ENCODE data around the gene WDR74. TPM values are rescaled to one million over a fixed set of nuclear protein-coding genes. Genes with fewer than 3 reads are reported as not detected.
A peak's percentile ranks its signal among the peaks of the same experiment; 100 is the strongest.

The WDR74 gene
- total and polyA plus RNA-seq, 2 of the 13 experiments (the other 11 are each of a cell fraction or from before 2014, with no cell fraction given): 77.0 to 83.3 TPM

- TF ChIP-seq E2F1 (CRISPR knock-in tag; IDR thresholded peaks at IDR 0.05) (peak; percentile 97), RFX5 (IDR thresholded peaks at IDR 0.05; ENCODE audit: low read depth, low read length) (peak; percentile 53), KDM3A (CRISPR knock-in tag; IDR thresholded peaks at IDR 0.05; ENCODE audit: low read depth) (no peak), FOXP1 (IDR thresholded peaks at IDR 0.05) (no peak), FOXP1 (CRISPR knock-in tag; IDR thresholded peaks at IDR 0.05) (no peak), ZNF710 (CRISPR knock-in tag; IDR thresholded peaks at IDR 0.05; ENCODE audit: borderline replicate concordance) (no peak), KAT7 (CRISPR knock-in tag; IDR thresholded peaks at IDR 0.05; ENCODE audit: borderline replicate concordance) (peak; percentile 83; the same call in 1 of the 2 replicates), ZNF343 (CRISPR knock-in tag; IDR thresholded peaks at IDR 0.05) (peak; percentile 81; the same call in 1 of the 2 replicates), HOXA7 (CRISPR knock-in tag; IDR thresholded peaks at IDR 0.05) (0 out of 2 replicates have a peak, but pooled peaks have one; percentile 26), ZNF776 (CRISPR knock-in tag; IDR thresholded peaks at IDR 0.05) (peak; percentile 72; the same call in 1 of the 2 replicates), POLR2AphosphoS5 (IDR thresholded peaks at IDR 0.05; ENCODE audit: low read depth, low read length) (peak; percentile 100), ZNF503 (CRISPR knock-in tag; IDR thresholded peaks at IDR 0.05) (peak; percentile 91), ZBTB49 (CRISPR knock-in tag; IDR thresholded peaks at IDR 0.05; ENCODE audit: borderline replicate concordance) (no peak), ZNF841 (CRISPR knock-in tag; IDR thresholded peaks at IDR 0.05; ENCODE audit: borderline replicate concordance) (peak; percentile 71; the same call in 1 of the 2 replicates), ZFP90 (CRISPR knock-in tag; IDR thresholded peaks at IDR 0.05; ENCODE audit: borderline replicate concordance) (peak; percentile 93), ZNF20 (CRISPR knock-in tag; IDR thresholded peaks at IDR 0.05) (no peak; the same call in 1 of the 2 replicates), DPF2 (CRISPR knock-in tag; IDR thresholded peaks at IDR 0.05; ENCODE audit: borderline replicate concordance, low read depth) (no peak), ZNF275 (CRISPR knock-in tag; IDR thresholded peaks at IDR 0.05; ENCODE audit: borderline replicate concordance) (peak; percentile 98), TBX3 (IDR thresholded peaks at IDR 0.05; ENCODE audit: borderline replicate concordance) (no peak; the same call in 1 of the 2 replicates), RNF2 (conservative IDR thresholded peaks at IDR 0.05; ENCODE audit: low read depth) (peak; percentile 95), ZNF672 (CRISPR knock-in tag; IDR thresholded peaks at IDR 0.05) (0 out of 2 replicates have a peak, but pooled peaks have one; percentile 12)
These were observed 16.4 kb upstream of the WDR74 start (continued) for GRCh38 chr11:62855571-62856332.

All from HepG2 (cell line).